ENCODE data around the gene NPAS4. TPM values are rescaled to one million over a fixed set of nuclear protein-coding genes. Genes with fewer than 3 reads are reported as not detected.

Gene NPAS4
- total RNA-seq, 1 experiment from 2014 or later = 0.79 TPM

DNA sequence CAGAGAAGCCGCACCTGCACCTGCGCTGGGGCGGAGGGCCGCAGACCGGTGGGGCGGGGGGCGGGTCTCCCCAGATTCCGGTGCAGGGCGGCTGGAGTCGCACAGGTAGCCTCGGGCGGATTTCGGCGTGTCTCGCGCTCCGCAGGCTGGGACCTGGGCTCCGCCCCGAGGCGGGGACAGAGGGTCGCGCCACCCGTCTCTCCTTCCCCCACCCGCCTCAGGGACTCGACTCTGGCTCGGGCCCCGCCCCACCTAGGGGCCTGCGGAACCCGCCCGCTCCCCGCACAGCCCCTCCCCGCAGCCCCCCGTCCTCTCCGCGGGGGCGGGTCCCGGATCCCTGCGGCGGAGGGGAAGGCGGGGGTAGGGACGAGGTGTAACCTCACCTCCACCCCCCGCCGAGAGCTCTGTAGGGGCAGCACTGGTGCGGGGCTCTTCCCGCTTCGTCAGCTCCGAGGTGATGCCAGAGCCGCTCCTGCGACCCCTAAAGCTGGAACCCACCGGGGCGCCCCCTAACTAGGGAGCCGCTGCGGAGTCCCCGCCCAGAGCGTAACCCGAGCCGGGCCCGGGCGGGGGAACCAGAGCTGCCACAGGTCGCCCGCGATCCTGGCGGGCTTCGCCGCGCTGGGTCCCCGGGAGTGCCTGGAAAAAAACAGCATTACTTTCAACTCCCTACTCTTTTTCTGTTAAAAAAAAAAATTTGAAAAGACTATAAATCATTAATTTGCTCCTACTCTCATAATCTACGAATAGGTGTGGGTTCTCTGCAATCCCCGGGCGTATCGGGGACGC lies 49.0 kb upstream of the NPAS4 start, which contains the start of gene SLC29A2 (continued):
- TF ChIP-seq, protein P1, sequence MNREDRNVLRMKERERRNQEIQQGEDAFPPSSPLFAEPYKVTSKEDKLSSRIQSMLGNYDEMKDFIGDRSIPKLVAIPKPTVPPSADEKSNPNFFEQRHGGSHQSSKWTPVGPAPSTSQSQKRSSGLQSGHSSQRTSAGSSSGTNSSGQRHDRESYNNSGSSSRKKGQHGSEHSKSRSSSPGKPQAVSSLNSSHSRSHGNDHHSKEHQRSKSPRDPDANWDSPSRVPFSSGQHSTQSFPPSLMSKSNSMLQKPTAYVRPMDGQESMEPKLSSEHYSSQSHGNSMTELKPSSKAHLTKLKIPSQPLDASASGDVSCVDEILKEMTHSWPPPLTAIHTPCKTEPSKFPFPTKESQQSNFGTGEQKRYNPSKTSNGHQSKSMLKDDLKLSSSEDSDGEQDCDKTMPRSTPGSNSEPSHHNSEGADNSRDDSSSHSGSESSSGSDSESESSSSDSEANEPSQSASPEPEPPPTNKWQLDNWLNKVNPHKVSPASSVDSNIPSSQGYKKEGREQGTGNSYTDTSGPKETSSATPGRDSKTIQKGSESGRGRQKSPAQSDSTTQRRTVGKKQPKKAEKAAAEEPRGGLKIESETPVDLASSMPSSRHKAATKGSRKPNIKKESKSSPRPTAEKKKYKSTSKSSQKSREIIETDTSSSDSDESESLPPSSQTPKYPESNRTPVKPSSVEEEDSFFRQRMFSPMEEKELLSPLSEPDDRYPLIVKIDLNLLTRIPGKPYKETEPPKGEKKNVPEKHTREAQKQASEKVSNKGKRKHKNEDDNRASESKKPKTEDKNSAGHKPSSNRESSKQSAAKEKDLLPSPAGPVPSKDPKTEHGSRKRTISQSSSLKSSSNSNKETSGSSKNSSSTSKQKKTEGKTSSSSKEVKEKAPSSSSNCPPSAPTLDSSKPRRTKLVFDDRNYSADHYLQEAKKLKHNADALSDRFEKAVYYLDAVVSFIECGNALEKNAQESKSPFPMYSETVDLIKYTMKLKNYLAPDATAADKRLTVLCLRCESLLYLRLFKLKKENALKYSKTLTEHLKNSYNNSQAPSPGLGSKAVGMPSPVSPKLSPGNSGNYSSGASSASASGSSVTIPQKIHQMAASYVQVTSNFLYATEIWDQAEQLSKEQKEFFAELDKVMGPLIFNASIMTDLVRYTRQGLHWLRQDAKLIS (CRISPR knock-in tag; IDR thresholded peaks at IDR 0.05; ENCODE audit: borderline replicate concordance) = 0 out of 2 replicates have a peak, but pooled peaks have one; percentile 36
- TF ChIP-seq TCF7 (CRISPR knock-in tag; IDR thresholded peaks at IDR 0.05; ENCODE audit: low read depth) (no peak), GRHL2 (CRISPR knock-in tag; IDR thresholded peaks at IDR 0.05; ENCODE audit: insufficient replicate concordance, severe bottlenecking) (no peak), MYBL2 (CRISPR knock-in tag; IDR thresholded peaks at IDR 0.05) (no peak), ZNF396 (CRISPR knock-in tag; IDR thresholded peaks at IDR 0.05; ENCODE audit: borderline replicate concordance) (no peak), ZNF671 (CRISPR knock-in tag; IDR thresholded peaks at IDR 0.05) (no peak), RORB (CRISPR knock-in tag; IDR thresholded peaks at IDR 0.05) (no peak), SMAD3 (CRISPR knock-in tag; IDR thresholded peaks at IDR 0.05; ENCODE audit: borderline replicate concordance) (0 out of 2 replicates have a peak, but pooled peaks have one; percentile 24), ZNF416 (CRISPR knock-in tag; IDR thresholded peaks at IDR 0.05) (peak; percentile 58; the same call in 1 of the 2 replicates), CREM (CRISPR knock-in tag; IDR thresholded peaks at IDR 0.05) (peak; percentile 56; the same call in 1 of the 2 replicates), NFE2L1 (CRISPR knock-in tag; IDR thresholded peaks at IDR 0.05) (no peak; the same call in 1 of the 2 replicates), NFYB (CRISPR knock-in tag; conservative IDR thresholded peaks at IDR 0.05; ENCODE audit: low read depth) (no peak), KAT7 (CRISPR knock-in tag; IDR thresholded peaks at IDR 0.05; ENCODE audit: borderline replicate concordance) (no peak), FOXP1 (CRISPR knock-in tag; IDR thresholded peaks at IDR 0.05; ENCODE audit: borderline replicate concordance) (no peak; the same call in 1 of the 2 replicates)
- TF ChIP-seq, protein P2, sequence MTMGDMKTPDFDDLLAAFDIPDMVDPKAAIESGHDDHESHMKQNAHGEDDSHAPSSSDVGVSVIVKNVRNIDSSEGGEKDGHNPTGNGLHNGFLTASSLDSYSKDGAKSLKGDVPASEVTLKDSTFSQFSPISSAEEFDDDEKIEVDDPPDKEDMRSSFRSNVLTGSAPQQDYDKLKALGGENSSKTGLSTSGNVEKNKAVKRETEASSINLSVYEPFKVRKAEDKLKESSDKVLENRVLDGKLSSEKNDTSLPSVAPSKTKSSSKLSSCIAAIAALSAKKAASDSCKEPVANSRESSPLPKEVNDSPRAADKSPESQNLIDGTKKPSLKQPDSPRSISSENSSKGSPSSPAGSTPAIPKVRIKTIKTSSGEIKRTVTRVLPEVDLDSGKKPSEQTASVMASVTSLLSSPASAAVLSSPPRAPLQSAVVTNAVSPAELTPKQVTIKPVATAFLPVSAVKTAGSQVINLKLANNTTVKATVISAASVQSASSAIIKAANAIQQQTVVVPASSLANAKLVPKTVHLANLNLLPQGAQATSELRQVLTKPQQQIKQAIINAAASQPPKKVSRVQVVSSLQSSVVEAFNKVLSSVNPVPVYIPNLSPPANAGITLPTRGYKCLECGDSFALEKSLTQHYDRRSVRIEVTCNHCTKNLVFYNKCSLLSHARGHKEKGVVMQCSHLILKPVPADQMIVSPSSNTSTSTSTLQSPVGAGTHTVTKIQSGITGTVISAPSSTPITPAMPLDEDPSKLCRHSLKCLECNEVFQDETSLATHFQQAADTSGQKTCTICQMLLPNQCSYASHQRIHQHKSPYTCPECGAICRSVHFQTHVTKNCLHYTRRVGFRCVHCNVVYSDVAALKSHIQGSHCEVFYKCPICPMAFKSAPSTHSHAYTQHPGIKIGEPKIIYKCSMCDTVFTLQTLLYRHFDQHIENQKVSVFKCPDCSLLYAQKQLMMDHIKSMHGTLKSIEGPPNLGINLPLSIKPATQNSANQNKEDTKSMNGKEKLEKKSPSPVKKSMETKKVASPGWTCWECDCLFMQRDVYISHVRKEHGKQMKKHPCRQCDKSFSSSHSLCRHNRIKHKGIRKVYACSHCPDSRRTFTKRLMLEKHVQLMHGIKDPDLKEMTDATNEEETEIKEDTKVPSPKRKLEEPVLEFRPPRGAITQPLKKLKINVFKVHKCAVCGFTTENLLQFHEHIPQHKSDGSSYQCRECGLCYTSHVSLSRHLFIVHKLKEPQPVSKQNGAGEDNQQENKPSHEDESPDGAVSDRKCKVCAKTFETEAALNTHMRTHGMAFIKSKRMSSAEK (CRISPR knock-in tag; IDR thresholded peaks at IDR 0.05; ENCODE audit: borderline replicate concordance) = no peak
- TF ChIP-seq, protein P3, sequence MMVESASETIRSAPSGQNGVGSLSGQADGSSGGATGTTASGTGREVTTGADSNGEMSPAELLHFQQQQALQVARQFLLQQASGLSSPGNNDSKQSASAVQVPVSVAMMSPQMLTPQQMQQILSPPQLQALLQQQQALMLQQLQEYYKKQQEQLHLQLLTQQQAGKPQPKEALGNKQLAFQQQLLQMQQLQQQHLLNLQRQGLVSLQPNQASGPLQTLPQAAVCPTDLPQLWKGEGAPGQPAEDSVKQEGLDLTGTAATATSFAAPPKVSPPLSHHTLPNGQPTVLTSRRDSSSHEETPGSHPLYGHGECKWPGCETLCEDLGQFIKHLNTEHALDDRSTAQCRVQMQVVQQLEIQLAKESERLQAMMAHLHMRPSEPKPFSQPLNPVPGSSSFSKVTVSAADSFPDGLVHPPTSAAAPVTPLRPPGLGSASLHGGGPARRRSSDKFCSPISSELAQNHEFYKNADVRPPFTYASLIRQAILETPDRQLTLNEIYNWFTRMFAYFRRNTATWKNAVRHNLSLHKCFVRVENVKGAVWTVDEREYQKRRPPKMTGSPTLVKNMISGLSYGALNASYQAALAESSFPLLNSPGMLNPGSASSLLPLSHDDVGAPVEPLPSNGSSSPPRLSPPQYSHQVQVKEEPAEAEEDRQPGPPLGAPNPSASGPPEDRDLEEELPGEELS (CRISPR knock-in tag; IDR thresholded peaks at IDR 0.05) = no peak
- TF ChIP-seq, protein P4, sequence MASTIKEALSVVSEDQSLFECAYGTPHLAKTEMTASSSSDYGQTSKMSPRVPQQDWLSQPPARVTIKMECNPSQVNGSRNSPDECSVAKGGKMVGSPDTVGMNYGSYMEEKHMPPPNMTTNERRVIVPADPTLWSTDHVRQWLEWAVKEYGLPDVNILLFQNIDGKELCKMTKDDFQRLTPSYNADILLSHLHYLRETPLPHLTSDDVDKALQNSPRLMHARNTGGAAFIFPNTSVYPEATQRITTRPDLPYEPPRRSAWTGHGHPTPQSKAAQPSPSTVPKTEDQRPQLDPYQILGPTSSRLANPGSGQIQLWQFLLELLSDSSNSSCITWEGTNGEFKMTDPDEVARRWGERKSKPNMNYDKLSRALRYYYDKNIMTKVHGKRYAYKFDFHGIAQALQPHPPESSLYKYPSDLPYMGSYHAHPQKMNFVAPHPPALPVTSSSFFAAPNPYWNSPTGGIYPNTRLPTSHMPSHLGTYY (CRISPR knock-in tag; IDR thresholded peaks at IDR 0.05) = no peak
- TF ChIP-seq, protein P5, sequence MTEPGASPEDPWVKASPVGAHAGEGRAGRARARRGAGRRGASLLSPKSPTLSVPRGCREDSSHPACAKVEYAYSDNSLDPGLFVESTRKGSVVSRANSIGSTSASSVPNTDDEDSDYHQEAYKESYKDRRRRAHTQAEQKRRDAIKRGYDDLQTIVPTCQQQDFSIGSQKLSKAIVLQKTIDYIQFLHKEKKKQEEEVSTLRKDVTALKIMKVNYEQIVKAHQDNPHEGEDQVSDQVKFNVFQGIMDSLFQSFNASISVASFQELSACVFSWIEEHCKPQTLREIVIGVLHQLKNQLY (CRISPR knock-in tag; IDR thresholded peaks at IDR 0.05) = no peak
- TF ChIP-seq, protein P6, sequence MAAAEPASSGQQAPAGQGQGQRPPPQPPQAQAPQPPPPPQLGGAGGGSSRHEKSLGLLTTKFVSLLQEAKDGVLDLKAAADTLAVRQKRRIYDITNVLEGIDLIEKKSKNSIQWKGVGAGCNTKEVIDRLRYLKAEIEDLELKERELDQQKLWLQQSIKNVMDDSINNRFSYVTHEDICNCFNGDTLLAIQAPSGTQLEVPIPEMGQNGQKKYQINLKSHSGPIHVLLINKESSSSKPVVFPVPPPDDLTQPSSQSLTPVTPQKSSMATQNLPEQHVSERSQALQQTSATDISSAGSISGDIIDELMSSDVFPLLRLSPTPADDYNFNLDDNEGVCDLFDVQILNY (CRISPR knock-in tag; IDR thresholded peaks at IDR 0.05) = 0 out of 2 replicates have a peak, but pooled peaks have one; percentile 50
- TF ChIP-seq, protein P7, sequence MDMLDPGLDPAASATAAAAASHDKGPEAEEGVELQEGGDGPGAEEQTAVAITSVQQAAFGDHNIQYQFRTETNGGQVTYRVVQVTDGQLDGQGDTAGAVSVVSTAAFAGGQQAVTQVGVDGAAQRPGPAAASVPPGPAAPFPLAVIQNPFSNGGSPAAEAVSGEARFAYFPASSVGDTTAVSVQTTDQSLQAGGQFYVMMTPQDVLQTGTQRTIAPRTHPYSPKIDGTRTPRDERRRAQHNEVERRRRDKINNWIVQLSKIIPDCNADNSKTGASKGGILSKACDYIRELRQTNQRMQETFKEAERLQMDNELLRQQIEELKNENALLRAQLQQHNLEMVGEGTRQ (CRISPR knock-in tag; IDR thresholded peaks at IDR 0.05) = no peak
- TF ChIP-seq, protein P8, sequence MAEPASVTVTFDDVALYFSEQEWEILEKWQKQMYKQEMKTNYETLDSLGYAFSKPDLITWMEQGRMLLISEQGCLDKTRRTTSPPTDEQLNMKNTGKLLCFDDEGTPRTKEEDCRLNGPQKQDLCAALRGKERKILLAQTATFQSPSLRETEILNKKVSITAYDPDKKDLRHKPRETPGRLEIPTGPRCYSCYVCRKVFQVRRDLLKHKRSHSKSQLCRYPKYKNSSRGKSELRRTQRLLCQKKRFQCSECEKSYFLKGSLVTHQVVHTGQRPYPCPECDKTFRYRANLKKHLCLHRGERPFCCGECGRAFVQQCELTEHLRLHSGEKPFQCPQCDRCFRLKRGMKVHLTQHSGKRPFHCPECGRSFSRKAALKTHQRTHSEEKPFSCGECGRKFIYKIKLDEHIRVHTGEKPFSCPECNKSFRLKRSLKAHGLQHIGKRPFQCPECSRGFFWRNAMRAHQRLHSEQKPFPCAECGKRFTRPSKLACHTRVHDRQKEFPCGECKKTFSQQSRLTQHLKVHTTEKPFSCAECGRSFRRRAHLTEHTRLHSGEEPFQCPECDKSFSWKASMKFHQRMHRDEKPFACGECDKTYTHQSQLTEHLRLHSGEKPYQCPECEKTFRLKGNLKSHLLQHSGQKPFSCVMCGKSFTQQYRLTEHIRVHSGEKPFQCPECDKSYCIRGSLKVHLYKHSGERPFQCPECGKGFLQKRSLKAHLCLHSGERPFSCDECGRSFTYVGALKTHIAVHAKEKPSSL (CRISPR knock-in tag; conservative IDR thresholded peaks at IDR 0.05) = no peak
